HG03025 (cell line): Measurements from ENCODE around the gene GNG12.

Experiments
- ATAC-seq: cut with Tn5 transposase; IDR thresholded peaks from one replicate; pipeline ENCODE4 v1.9.1; 2021; ENCODE audit warnings: mild to moderate bottlenecking, moderate library complexity; ENCODE audit not compliant: unreplicated experiment, low FRiP score

The GNG12 gene

GRCh38 chr1:67788238-67788790 lies 45.0 kb downstream of the GNG12 start:
- no peak for ATAC-seq

DNA sequence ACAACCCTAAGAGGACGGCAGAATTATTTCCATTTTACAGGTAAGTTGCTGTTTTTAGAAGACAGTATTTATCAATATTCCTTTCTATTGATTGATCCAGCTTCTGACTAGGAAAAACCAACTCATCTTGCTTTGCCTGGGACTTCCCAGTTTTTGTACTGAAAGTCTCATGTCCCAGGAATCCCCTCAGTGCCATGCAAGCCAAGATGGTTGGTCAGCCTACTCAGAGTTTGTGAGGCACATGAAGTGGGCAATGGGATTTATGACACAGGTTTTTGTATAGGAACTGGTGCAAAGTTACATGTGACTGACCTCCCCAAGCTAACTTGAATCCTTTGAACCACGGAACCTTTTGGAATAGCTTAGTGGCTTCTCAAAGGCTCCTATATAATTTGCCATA lies 45.5 kb downstream of the GNG12 start:
- ATAC-seq, result no peak

GRCh38 chr1:67785847-67786753 lies 47.2 kb downstream of the GNG12 start:
- no peak for ATAC-seq

GRCh38 chr1:67784545-67785186 lies 48.6 kb downstream of the GNG12 start:
- no peak for ATAC-seq

- ATAC-seq, result no peak
Measured at GRCh38 chr1:67780637-67781036, 52.6 kb downstream of the GNG12 start.

DNA sequence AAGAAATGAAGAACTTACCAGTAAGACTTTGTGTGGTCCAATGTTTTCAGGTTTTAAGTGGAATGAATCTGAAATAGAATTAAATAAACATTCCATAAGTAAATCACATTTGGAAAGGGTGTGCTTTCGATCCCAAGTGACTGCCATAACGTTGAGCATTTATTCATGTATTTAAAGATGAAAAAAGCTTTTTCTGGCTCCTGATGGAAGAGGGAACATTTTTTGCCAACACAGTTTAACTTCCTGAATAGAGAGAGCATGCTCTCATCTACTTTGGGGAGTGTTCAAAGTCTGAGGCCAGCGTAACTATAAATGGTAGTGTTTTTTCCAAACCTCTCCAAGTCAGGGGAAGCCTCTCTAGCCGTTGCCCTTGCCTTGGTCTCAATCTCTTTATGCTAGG lies 55.8 kb downstream of the GNG12 start:
- ATAC-seq, result no peak

DNA sequence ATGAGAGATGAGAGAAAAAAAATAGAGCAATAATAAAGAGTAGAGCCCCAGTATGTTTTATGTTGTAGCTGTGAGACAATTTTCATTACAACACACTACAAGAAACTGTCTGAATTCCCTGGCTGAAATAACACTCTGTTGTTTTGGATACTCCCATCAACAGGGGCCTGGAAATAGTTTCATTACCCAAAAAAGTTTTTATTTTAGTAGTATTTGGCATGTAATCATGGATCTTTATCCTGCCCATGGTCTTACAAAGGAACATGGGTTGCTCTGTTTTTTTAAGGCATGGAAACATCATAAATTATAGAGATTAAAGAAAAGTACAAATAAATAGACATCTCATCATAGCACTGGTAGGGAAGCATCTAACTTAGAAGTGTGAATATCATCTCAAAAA lies 56.3 kb downstream of the GNG12 start:
- no peak for ATAC-seq

DNA sequence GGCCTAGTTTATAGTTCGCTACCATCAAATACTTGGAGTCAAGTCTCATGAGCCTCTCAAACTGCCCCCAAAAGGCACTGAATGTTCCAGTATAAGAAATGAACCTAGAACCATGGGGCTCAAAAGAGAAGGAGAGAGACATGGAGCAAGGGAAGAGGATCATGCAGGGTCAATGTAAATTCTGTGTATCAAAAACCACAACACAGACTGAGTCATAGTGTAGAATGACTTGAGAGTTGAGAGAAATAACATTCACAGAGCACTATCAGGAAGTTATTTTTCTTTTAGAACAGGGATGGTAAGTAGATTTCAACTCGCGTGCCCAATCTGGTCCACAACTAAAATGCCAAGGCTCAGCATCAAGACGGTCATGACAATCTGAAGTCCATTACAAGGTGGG lies 59.8 kb downstream of the GNG12 start:
- no peak for ATAC-seq

DNA sequence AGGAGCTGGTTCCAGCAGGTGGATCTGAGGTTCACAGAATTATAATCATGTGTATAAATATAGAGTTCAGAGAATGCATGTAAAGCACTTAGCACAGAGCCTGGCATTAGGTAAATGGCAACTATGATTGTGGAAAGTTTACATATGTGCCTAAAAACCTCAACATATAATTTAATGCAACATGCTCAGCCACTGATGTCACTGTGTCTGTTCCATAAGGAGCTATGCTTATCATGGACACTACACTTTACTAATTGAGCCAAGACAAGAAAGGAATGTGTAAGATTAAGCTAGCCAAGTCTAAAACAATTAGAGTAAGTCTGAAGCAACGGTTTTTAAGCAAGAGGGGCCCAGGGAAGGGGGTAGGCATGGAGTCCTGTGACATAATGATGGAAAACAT lies 61.5 kb downstream of the GNG12 start:
- no peak for ATAC-seq

GRCh38 chr1:67771152-67771551 lies 62.1 kb downstream of the GNG12 start:
- ATAC-seq, result no peak

- no peak for ATAC-seq
Measured at GRCh38 chr1:67769633-67770256, 63.5 kb downstream of the GNG12 start.

GRCh38 chr1:67768480-67768879 lies 64.8 kb downstream of the GNG12 start:
- ATAC-seq, result no peak

GRCh38 chr1:67767103-67767782 lies 66.0 kb downstream of the GNG12 start:
- ATAC-seq, result no peak

DNA sequence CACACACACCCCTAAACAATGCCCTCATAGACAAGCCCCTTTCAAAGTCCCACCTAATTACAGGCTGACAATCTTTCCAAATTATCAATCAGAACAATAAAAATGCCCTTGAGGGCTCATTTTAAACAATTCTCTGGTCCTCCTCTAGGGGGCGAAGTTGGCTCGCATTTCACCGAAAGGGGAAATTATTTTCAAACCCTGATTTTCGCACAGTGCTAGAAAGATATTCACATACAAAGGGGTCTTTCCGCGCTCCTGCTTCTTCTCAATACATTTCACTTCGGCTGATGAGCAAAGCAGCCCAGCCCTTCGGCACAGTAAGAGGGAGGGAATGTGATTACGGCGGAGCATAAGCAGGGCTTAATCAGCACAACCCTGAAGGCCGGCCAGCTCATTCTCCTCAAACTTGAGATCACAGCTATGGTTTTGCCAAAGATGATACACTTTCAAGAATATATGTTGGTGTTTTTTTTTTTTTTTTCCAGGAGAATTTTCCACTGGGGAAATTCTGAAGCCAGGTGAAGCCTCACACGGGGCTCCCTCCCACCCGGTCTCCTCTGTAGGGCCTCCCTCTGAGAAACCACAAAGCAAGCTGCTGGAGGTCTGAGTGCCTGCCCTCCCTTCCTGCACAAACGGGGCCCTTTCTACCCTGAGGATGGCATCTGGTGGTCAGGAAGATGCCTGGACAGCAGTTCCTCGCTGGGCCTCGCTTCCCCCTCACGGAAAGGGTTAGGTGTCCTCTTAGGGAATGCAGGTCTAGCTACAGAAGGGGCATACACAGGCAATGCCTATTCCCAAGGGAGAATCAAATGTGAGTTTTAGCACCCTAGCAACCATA lies 66.9 kb downstream of the GNG12 start:
- ATAC-seq, result no peak

- no peak for ATAC-seq
Measured at GRCh38 chr1:67764633-67765032, 68.6 kb downstream of the GNG12 start.

DNA sequence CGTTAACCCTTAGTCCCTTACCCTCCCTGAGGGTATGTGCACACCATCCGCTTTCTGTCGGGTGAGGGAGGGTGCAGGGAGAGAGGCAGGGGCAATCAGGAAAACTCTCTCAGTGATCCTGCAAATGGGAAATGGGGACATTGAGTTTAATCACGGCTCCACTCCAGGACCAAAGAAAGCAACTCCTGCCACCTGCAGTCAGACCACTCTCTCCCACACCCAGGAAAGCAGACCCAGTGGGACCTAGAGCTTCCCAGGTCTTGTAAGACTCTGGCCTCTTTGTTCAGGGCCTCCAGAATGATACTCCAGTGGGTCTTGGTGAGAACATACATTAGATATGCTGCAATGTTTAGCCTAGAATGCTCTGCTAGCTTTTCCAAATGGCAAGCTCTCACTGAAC lies 71.5 kb downstream of the GNG12 start:
- ATAC-seq, result no peak

DNA sequence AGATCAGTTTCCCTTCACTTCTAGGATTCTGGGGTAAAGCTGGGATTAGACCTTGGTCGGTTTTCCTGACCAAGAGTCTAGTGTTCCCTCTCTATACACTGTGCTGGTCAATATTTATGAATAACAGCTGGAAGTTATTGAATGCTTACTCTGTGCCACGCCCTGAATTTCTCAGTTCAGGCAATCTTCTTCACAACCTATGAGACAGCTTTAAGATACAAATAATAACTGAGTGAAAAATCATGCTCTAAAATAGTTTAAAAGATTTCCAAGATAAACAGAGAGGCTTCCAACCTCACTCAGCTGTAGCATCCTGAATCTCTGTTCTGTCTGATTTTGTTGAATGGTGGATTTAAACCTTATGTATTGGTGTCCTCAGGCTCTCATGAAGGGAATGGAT lies 72.2 kb downstream of the GNG12 start:
- no peak for ATAC-seq

- ATAC-seq, result peak; percentile 99
Measured at GRCh38 chr1:67760030-67760821, 73.0 kb downstream of the GNG12 start.

- peak; percentile 34 for ATAC-seq
Measured at GRCh38 chr1:67759692-67760029, 73.6 kb downstream of the GNG12 start.
